ENCODE results near the gene IKZF1. TPM values are rescaled to one million over a fixed set of nuclear protein-coding genes. Genes with fewer than 3 reads are reported as not detected.

IKZF1 gene
- polyA plus RNA-seq, 1 experiment = not detected

DNA sequence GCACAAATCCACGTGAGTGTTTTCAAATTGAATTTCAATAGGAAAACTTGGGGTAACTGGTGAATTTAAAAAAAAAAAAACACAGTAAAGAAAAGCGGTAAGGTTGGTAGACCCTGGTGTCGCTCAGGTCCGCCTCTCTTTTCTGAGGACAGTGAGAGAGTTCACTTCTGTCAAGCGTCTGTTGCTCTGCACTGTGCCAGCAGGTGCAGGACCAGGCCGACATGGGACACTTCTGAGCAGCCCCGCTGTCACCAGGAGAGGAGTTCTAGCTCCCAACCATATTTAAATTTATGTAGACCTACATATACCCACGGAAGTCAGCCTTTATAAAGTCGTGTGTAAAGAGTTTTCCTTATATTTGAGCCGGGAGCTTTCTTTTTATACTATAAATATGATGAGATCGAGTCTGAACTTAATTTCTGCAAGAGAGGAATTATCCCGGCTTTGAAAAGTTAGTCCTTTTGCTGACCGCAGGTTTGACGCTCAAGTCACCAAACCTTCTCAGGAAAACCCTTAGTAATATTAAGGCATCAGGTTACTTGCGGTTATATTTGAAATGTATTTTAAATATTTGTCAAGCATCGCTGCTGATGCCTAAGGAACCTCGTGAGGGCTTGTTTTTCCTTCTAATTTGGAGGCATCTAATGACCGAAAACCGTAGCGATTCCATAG, 531 bp downstream of the IKZF1 start:
- CTCF ChIA-PET = interaction anchor here (0.5 kb wide), 1 partner anchor 646 kb away, joined by 3 read pairs; no protein-coding TSS in a partner anchor
- no peak for TF ChIP-seq CTCF (IDR thresholded peaks at IDR 0.05; ENCODE audit: insufficient read depth, low read depth, low read length)
- no peak overlapping the region for H3K4me3 ChIP-seq (ENCODE audit: low read depth, low read length)
- no peak for DNase-seq (ENCODE audit: low read depth)
- H3K36me3 ChIP-seq (ENCODE audit: control insufficient read depth, insufficient read depth, low read length) = no peaks in the 10 kb centered on the region
- POLR2A ChIA-PET = no interaction called here
- peaks cover 18% of the 10 kb centered on the region for H3K27me3 ChIP-seq (ENCODE audit: control insufficient read depth, insufficient read depth, low read length)

- Histone ChIP-seq H3K27me3 (ENCODE audit: control insufficient read depth, insufficient read depth, low read length) (peaks cover 18% of the 10 kb centered on the region), H3K36me3 (ENCODE audit: control insufficient read depth, insufficient read depth, low read length) (no peaks in the 10 kb centered on the region), H3K4me3 (ENCODE audit: low read depth, low read length) (no peak overlapping the region)
- POLR2A ChIA-PET = no interaction called here
- DNase-seq (ENCODE audit: low read depth) = no peak
- CTCF ChIA-PET = interaction anchor here (0.5 kb wide), 1 partner anchor 645 kb away, joined by 3 read pairs; no protein-coding TSS in a partner anchor
- no peak for TF ChIP-seq CTCF (IDR thresholded peaks at IDR 0.05; ENCODE audit: insufficient read depth, low read depth, low read length)
Observed at GRCh38 chr7:50305583-50306493, 1.3 kb downstream of the IKZF1 start.

- CTCF ChIA-PET = no interaction called here
- POLR2A ChIA-PET = no interaction called here
- TF ChIP-seq CTCF (IDR thresholded peaks at IDR 0.05; ENCODE audit: insufficient read depth, low read depth, low read length) = no peak
- H3K27me3 ChIP-seq (ENCODE audit: control insufficient read depth, insufficient read depth, low read length) = peaks cover 18% of the 10 kb centered on the region
- H3K36me3 ChIP-seq (ENCODE audit: control insufficient read depth, insufficient read depth, low read length) = no peaks in the 10 kb centered on the region
- DNase-seq (ENCODE audit: low read depth) = no peak
- H3K4me3 ChIP-seq (ENCODE audit: low read depth, low read length) = no peak overlapping the region
Observed at GRCh38 chr7:50306494-50307367, 2.2 kb downstream of the IKZF1 start.

DNA sequence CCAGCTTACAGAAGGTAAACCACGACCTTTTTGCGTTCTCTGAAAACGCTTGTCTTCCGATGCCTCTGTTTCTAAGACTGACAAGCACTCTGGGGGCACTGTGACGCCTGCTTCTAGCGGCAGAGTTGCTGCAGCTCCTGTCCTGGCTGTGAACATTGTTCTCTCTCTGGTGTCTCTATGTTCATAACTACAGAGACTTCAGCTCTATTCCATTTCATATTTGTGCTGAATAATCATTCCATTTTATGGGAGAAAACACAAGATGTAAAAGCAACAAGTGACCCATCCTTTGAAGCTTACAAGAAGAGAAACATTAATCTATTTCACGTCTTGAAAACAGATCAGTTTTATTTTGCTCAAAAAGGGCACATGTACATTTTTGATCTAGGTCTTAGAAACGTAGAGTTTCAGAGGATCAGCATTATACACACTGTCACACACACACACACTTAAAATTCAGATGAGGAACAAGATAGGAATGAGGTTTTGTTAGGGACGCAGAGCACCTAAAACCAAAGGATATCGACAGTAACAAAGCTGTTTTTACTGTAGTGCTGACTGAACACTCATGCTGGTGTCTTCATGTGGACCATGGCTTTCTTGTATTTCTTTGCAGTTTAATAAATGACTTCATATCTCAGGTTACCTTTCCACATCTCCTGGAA, 3.0 kb downstream of the IKZF1 start:
- peaks cover 17% of the 10 kb centered on the region for H3K27me3 ChIP-seq (ENCODE audit: control insufficient read depth, insufficient read depth, low read length)
- CTCF ChIA-PET = interaction anchor here (0.6 kb wide), 1 partner anchor 54 kb away, joined by 3 read pairs; no protein-coding TSS in a partner anchor
- no peaks in the 10 kb centered on the region for H3K36me3 ChIP-seq (ENCODE audit: control insufficient read depth, insufficient read depth, low read length)
- DNase-seq (ENCODE audit: low read depth) = no peak
- POLR2A ChIA-PET = no interaction called here
- no peak overlapping the region for H3K4me3 ChIP-seq (ENCODE audit: low read depth, low read length)
- TF ChIP-seq CTCF (IDR thresholded peaks at IDR 0.05; ENCODE audit: insufficient read depth, low read depth, low read length) = no peak
